Smooth muscle cell (in vitro differentiated cells): Measurements from ENCODE around the gene GAB1. TPM values are rescaled to one million over a fixed set of nuclear protein-coding genes. Genes with fewer than 3 reads are reported as not detected.

Experiments
- DNase-seq: peaks from one replicate; lab custom pipeline; 2025; ENCODE audit not compliant: unreplicated experiment; lab: John Stamatoyannopoulos, UW
- H2AFZ ChIP-seq: fragments of 200-600 bp; sonication (generic); 2 replicates; pipeline ENCODE4 v1.6.0; 2016; ENCODE audit warnings: antibody characterized with exemption, low read depth, mild to moderate bottlenecking
- H3F3A ChIP-seq: fragments of 200-600 bp; sonication (generic); 2 replicates; pipeline ENCODE4 v1.6.0; 2017; ENCODE audit warnings: antibody characterized with exemption, low read depth
- H3K27ac ChIP-seq: fragments of 200-600 bp; sonication (generic); 2 replicates; pipeline ENCODE4 v1.5.1; 2016; ENCODE audit warnings: low read depth, mild to moderate bottlenecking
- H3K27me3 ChIP-seq: fragments of 200-600 bp; sonication (generic); 2 replicates; pipeline ENCODE4 v1.6.1; 2016; ENCODE audit warnings: low read depth, mild to moderate bottlenecking
- H3K36me3 ChIP-seq: fragments of 200-600 bp; sonication (generic); 2 replicates; pipeline ENCODE4 v1.5.1; 2016; ENCODE audit warnings: low read depth
- H3K4me1 ChIP-seq: fragments of 200-600 bp; sonication (generic); 2 replicates; pipeline ENCODE4 v1.5.1; 2016; ENCODE audit warnings: low read depth
- H3K4me2 ChIP-seq: fragments of 200-600 bp; sonication (generic); 2 replicates; pipeline ENCODE4 v1.6.0; 2016; ENCODE audit warnings: mild to moderate bottlenecking
- H3K4me3 ChIP-seq: fragments of 200-600 bp; sonication (generic); 2 replicates; pipeline ENCODE4 v1.5.1; 2016; ENCODE audit warnings: mild to moderate bottlenecking
- H3K79me2 ChIP-seq: fragments of 200-600 bp; sonication (generic); 2 replicates; pipeline ENCODE4 v1.6.0; 2016; ENCODE audit warnings: low read depth, mild to moderate bottlenecking
- H3K9ac ChIP-seq: fragments of 200-600 bp; sonication (generic); 2 replicates; pipeline ENCODE4 v1.6.0; 2016; ENCODE audit warnings: low read depth
- H3K9me3 ChIP-seq: fragments of 200-600 bp; sonication (generic); replicated peaks from 2 replicates; pipeline ENCODE4 v1.5.1; 2016; ENCODE audit warnings: low read depth
- H4K20me1 ChIP-seq: fragments of 200-600 bp; sonication (generic); 2 replicates; pipeline ENCODE4 v1.6.0; 2016; ENCODE audit warnings: low read depth
- WGBS: methylation state at CpG from one replicate; pipeline ENCODE4 v1.1.7; 2016; ENCODE audit warnings: low lambda C conversion rate; 5-methylcytosine and 5-hydroxymethylcytosine counted together
- polyA plus RNA-seq: library from polyadenylated mRNA; unstranded; fragments of >200 nt; fragmentation: Nextera tagmentation; extraction: Ambion mirVana; gene quantifications from 2 replicates; pipeline ENCODE4 v1.2.1, GENCODE V29; 2016
- total RNA-seq: library from RNA; depleted of rRNA; stranded (reverse); fragments of >200 nt; gene quantifications from 2 replicates; pipeline ENCODE4 v1.2.3, GENCODE V29; 2014
- TF ChIP-seq, protein P1 (sequence below): fragments of 200-600 bp; sonication (generic); IDR thresholded peaks from 2 replicates; pipeline ENCODE4 v1.5.1; 2017; ENCODE audit warnings: borderline replicate concordance, mild to moderate bottlenecking, antibody characterized with exemption; ENCODE audit not compliant: insufficient read depth, poor library complexity, severe bottlenecking

The GAB1 gene
- total and polyA plus RNA-seq, 2 experiments from 2014 or later, result 0.50 to 22.5 TPM

DNA sequence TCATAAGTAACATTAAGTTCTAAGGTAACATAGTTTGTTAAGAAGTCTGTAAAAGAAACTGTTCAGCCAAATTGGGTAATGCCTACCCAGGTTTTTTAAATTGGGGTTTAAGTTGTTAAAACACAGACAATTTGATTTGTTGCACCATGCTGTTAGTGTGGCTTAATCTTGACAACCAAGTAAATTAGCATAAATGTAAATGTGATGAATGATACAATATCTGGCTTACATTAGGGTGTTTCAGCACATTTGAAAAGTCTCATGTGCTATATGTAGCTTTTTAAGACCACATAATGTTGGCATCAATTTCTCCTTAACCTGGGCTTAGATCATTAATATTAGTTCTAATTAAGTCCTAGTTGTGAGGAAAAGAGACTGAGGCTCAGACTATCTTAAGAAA lies 104.4 kb downstream of the GAB1 start:
- Histone ChIP-seq H3K79me2 (peaks cover 6% of the 10 kb centered on the region), H3K9me3 (no peaks in the 10 kb centered on the region), H3F3A (no peaks in the 10 kb centered on the region), H3K9ac (no peak overlapping the region), H3K4me2 (no peak overlapping the region), H3K4me3 (no peak overlapping the region), H3K27me3 (no peaks in the 10 kb centered on the region), H3K36me3 (no peaks in the 10 kb centered on the region), H2AFZ (no peak overlapping the region), H3K27ac (no peak overlapping the region), H3K4me1 (no peaks in the 10 kb centered on the region), H4K20me1 (no peaks in the 10 kb centered on the region)
- TF ChIP-seq, protein P1, sequence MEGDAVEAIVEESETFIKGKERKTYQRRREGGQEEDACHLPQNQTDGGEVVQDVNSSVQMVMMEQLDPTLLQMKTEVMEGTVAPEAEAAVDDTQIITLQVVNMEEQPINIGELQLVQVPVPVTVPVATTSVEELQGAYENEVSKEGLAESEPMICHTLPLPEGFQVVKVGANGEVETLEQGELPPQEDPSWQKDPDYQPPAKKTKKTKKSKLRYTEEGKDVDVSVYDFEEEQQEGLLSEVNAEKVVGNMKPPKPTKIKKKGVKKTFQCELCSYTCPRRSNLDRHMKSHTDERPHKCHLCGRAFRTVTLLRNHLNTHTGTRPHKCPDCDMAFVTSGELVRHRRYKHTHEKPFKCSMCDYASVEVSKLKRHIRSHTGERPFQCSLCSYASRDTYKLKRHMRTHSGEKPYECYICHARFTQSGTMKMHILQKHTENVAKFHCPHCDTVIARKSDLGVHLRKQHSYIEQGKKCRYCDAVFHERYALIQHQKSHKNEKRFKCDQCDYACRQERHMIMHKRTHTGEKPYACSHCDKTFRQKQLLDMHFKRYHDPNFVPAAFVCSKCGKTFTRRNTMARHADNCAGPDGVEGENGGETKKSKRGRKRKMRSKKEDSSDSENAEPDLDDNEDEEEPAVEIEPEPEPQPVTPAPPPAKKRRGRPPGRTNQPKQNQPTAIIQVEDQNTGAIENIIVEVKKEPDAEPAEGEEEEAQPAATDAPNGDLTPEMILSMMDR, result no peak
- DNase-seq, result no peak

DNA sequence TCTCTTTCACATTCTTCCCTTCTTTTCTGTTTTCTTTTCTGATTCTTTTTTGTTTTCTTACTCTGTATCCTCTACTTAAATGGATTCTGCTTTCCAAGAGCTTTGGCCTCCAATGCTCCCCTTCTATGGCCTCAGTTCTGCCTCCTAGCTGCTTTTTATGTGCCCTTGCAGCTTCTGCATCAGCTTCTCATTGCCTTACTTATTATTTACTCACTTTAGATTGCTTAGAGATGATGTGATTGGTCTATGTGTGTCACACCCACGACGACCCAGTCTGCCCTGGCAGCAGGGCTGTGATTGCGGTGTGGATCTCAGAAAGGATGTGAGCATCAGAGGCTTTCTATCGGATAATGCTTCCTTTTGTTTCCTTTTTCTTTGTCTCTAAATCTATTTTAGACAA lies 105.0 kb downstream of the GAB1 start:
- Histone ChIP-seq H3K79me2 (peaks cover 6% of the 10 kb centered on the region), H2AFZ (no peak overlapping the region), H3K36me3 (no peaks in the 10 kb centered on the region), H3K4me1 (no peaks in the 10 kb centered on the region), H4K20me1 (no peaks in the 10 kb centered on the region), H3K27ac (no peak overlapping the region), H3F3A (no peaks in the 10 kb centered on the region), H3K9me3 (no peaks in the 10 kb centered on the region), H3K27me3 (no peaks in the 10 kb centered on the region), H3K4me3 (no peak overlapping the region), H3K9ac (no peak overlapping the region), H3K4me2 (no peak overlapping the region)
- TF ChIP-seq, protein P1, result no peak
- WGBS, result 77% methylated on average over 4 of the region's 4 CpGs
- no peak for DNase-seq

DNA sequence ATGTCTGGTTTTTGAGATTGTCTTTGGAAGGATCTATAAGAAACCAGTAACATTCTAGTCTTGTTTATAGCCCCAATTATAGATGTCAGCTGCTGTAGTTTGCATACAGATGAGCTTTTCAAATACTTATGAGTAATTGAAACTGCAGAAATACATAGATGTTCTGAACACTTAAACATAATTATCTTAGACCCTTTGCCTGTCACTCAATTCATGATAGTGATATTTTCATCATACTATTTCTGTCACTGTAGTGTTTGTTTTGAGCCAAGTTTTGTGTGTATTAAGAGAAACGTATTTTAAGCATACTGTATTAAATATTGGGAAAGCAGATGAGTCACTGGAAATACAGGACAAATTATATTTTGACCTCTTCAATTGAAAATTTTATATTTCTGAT lies 107.1 kb downstream of the GAB1 start:
- no peak overlapping the region for H2AFZ ChIP-seq
- no peaks in the 10 kb centered on the region for H3K4me1 ChIP-seq
- peaks cover 6% of the 10 kb centered on the region for H3K79me2 ChIP-seq
- H3K4me3 ChIP-seq, result no peak overlapping the region
- H3K27ac ChIP-seq, result no peak overlapping the region
- no peaks in the 10 kb centered on the region for H4K20me1 ChIP-seq
- H3K9me3 ChIP-seq, result no peaks in the 10 kb centered on the region
- H3F3A ChIP-seq, result no peaks in the 10 kb centered on the region
- no peaks in the 10 kb centered on the region for H3K27me3 ChIP-seq
- TF ChIP-seq, protein P1, result no peak
- H3K4me2 ChIP-seq, result no peak overlapping the region
- H3K9ac ChIP-seq, result no peak overlapping the region
- H3K36me3 ChIP-seq, result no peaks in the 10 kb centered on the region
- no peak for DNase-seq
- 83% methylated on average over 1 of the region's 1 CpG for WGBS

DNA sequence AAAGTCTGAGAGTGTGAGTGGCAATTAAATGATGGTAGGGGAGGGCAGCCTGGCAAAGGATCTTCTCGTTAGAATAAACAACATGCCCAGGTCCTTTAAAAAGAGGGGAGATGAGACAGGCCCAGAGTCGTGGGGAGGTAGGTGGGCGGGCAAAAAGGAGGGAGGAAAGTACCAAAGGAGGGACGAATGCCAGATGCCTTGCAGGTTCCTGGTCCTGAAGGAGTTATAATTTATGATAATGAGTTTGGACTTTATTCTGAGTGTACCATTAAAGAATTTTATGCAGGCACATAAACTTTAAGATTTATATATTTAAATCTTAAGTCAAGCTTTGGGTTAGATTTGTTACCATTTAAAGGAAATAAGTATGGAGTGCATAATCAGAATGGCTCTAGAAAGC lies 114.5 kb downstream of the GAB1 start:
- no peaks in the 10 kb centered on the region for H3K79me2 ChIP-seq
- H3K27ac ChIP-seq, result no peak overlapping the region
- no peaks in the 10 kb centered on the region for H3K27me3 ChIP-seq
- H3K4me3 ChIP-seq, result no peak overlapping the region
- H3K9me3 ChIP-seq, result no peaks in the 10 kb centered on the region
- no peak overlapping the region for H3K9ac ChIP-seq
- H3F3A ChIP-seq, result no peaks in the 10 kb centered on the region
- no peak for DNase-seq
- no peaks in the 10 kb centered on the region for H3K4me1 ChIP-seq
- no peak overlapping the region for H2AFZ ChIP-seq
- H4K20me1 ChIP-seq, result no peaks in the 10 kb centered on the region
- TF ChIP-seq, protein P1, result no peak
- H3K4me2 ChIP-seq, result no peak overlapping the region
- H3K36me3 ChIP-seq, result no peaks in the 10 kb centered on the region
- WGBS, result 82% methylated on average over 4 of the region's 4 CpGs
